ENCODE data around the gene MYLIP. TPM values are rescaled to one million over a fixed set of nuclear protein-coding genes. Genes with fewer than 3 reads are reported as not detected.

Gene MYLIP
- total and polyA plus RNA-seq, 12 donors: 6.9 to 22.5 (median 12.8) TPM

DNA sequence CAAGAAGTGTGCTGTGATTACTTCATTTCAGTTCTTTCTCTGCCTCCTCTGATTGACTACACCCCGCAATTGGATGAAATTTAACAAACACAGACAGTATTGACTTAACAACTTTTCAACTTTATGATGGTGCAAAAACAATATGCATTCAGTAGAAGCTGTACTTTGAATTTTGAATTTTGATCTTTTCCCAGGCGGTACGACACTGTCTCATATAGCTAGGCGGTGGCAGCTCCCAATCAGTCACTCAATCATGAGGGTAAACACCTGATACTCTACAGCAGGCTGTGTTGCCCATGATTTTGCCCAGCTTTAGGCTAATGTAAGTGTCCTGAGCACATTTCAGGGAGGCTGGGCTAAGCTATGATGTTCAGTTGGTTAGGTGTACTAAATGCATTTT is 47.6 kb upstream of the MYLIP start:
- Histone ChIP-seq H3K4me3 (no peak overlapping the region), H3K9me3 (peaks cover 0 to 2% (median 0%) of the 10 kb centered on the region in 11 donors), H3K4me1 (no peaks in the 10 kb centered on the region), H3K27me3 (no peaks in the 10 kb centered on the region), H3K36me3 (no peaks in the 10 kb centered on the region), H3K27ac (no peak overlapping the region)
- ATAC-seq (no peak), DNase-seq (no peak)
- TF ChIP-seq, protein P1, sequence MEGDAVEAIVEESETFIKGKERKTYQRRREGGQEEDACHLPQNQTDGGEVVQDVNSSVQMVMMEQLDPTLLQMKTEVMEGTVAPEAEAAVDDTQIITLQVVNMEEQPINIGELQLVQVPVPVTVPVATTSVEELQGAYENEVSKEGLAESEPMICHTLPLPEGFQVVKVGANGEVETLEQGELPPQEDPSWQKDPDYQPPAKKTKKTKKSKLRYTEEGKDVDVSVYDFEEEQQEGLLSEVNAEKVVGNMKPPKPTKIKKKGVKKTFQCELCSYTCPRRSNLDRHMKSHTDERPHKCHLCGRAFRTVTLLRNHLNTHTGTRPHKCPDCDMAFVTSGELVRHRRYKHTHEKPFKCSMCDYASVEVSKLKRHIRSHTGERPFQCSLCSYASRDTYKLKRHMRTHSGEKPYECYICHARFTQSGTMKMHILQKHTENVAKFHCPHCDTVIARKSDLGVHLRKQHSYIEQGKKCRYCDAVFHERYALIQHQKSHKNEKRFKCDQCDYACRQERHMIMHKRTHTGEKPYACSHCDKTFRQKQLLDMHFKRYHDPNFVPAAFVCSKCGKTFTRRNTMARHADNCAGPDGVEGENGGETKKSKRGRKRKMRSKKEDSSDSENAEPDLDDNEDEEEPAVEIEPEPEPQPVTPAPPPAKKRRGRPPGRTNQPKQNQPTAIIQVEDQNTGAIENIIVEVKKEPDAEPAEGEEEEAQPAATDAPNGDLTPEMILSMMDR (IDR thresholded peaks at IDR 0.05): no peak
- intact Hi-C loops (cut with DNase I): no loop called here
- 99% methylated on average over 4 of the region's 4 CpGs for WGBS, 2 donors

DNA sequence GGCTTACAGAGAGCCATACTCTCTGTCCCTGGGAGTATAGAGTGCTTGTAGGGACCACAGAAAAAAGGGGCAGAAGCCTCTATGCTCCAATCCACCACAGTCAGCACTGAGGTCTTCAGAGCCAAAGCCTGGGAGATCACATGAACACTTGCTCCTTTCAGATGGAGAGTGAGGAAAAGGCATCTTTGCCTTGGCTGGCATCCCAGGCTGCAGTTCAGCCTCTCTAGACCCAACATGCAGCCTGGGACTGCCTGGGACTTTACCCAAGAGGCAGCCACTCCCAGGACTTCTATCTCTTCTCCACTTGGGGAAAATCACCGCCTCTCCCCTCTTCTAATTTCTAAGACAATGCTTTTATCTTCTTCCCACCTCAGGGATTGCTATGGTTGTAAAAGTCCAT is 46.5 kb upstream of the MYLIP start:
- ATAC-seq: no peak
- WGBS, 2 donors: 64 to 70% methylated on average over 1 of the region's 1 CpG

DNA sequence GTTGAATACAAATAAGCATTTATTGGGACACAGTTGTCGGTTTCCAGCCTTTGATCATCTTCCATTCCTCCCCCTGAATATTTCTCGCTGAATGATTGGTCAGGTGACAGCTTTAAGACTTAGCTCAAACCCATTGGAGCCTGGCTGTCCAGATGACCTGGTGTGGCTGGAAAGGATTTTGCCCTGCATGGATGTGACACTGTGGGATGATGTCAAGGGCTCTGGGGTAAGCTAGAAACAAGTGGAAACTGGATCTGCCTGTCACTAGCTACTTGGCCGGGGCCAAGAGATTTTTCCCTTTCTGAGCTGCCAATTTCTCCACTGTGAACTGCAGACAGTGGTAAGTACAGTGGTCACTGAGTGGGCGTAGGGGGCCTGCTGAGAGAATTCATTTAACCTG is 41.9 kb upstream of the MYLIP start:
- WGBS, 2 donors: 70 to 71% methylated on average over 4 of the region's 4 CpGs
- Histone ChIP-seq H3K9me3 (peaks cover 0 to 2% (median 0%) of the 10 kb centered on the region in 11 donors), H3K27me3 (no peaks in the 10 kb centered on the region), H3K4me3 (no peak overlapping the region), H3K4me1 (peaks cover 0 to 3% (median 0%) of the 10 kb centered on the region in 9 donors), H3K27ac (no peak overlapping the region), H3K36me3 (no peaks in the 10 kb centered on the region)
- no peak for ATAC-seq
- TF ChIP-seq, protein P1 (IDR thresholded peaks at IDR 0.05): no peak
- DNase-seq: no peak
- intact Hi-C loops (cut with DNase I): no loop called here

More for the DNA sequence above, 46.5 kb upstream of the MYLIP start:
- TF ChIP-seq, protein P1 (IDR thresholded peaks at IDR 0.05): no peak
- no peak for DNase-seq
- intact Hi-C loops (cut with DNase I): no loop called here
- Histone ChIP-seq H3K36me3 (no peaks in the 10 kb centered on the region), H3K27me3 (no peaks in the 10 kb centered on the region), H3K4me3 (no peak overlapping the region), H3K9me3 (peaks cover 0 to 2% (median 0%) of the 10 kb centered on the region in 11 donors), H3K4me1 (no peaks in the 10 kb centered on the region), H3K27ac (no peak overlapping the region)

DNA sequence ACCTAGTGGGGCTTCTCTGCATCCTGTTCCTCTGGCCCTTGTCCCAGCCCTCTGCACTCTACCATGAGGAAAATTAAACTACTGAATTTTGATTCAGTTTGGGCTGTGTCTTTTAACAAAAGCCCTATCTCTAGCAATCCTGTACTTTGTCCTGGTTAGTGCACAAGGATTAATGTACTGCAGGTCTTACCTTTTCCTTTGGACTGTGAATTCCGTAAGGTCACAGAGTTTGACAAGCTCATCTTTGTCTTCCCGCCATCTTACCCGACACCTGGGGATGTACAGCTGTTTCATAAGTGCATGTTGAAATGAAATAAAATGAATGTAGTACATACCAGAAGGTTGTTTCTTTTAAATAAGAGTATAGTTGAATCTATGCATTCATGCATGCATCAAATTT is 41.5 kb upstream of the MYLIP start:
- no peaks in the 10 kb centered on the region for H3K36me3 ChIP-seq
- H3K9me3 ChIP-seq: peaks cover 0 to 2% (median 0%) of the 10 kb centered on the region in 11 donors
- no peak for DNase-seq
- no peaks in the 10 kb centered on the region for H3K27me3 ChIP-seq
- TF ChIP-seq, protein P1 (IDR thresholded peaks at IDR 0.05): no peak
- no peak overlapping the region for H3K27ac ChIP-seq
- H3K4me3 ChIP-seq: no peak overlapping the region
- 97 to 98% methylated on average over 3 of the region's 3 CpGs for WGBS, 2 donors
- H3K4me1 ChIP-seq: peaks cover 0 to 7% (median 0%) of the 10 kb centered on the region in 9 donors
- no peak for ATAC-seq
- intact Hi-C loops (cut with DNase I): no loop called here

All from heart right ventricle (tissue), 16 donors.